OCI-LY3 (cell line): ENCODE measurements around the gene SCN9A.

Experiments used
- CTCF ChIP-seq: fragments of 200-600, 300-600 bp; sonication (generic); IDR thresholded peaks from 2 replicates; pipeline ENCODE4 v1.5.1; 2014; ENCODE audit warnings: antibody characterized with exemption, low read length, low read depth
- EZH2phosphoT487 ChIP-seq: fragments of 200-600 bp; shearing (Covaris generic); IDR thresholded peaks from 2 replicates; pipeline ENCODE4 v1.6.1; 2018; ENCODE audit warnings: antibody characterized with exemption, mixed run types, low read depth

- no peak for TF ChIP-seq CTCF
- no peak for TF ChIP-seq EZH2phosphoT487
Measured at GRCh38 chr2:166282154-166282553, 93.6 kb downstream of the SCN9A start.
